Measurements from ENCODE around the gene FAM240B. TPM values are rescaled to one million over a fixed set of nuclear protein-coding genes. Genes with fewer than 3 reads are reported as not detected.

The FAM240B gene
- total RNA-seq, 2 donors from 2014 or later, result not detected

DNA sequence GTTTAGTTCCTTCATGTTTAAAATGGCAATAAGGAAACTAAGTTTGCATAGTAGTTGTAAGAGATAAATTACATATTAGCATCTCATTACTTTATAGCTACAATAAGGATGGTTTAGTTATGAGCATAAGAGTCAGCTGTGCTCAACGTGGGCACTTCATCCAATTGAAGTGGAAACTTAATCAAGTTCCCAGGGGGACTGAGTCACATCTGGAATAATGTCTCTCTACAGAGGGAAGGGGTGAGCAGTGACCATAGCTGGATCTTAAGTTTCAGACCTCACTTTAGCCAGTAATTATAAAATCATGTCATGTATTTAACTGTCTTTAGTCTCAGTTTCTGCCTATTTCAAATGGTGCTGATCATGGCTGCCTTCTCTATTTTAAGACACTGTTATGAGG is 36.8 kb upstream of the FAM240B start:
- TF ChIP-seq, protein P1, sequence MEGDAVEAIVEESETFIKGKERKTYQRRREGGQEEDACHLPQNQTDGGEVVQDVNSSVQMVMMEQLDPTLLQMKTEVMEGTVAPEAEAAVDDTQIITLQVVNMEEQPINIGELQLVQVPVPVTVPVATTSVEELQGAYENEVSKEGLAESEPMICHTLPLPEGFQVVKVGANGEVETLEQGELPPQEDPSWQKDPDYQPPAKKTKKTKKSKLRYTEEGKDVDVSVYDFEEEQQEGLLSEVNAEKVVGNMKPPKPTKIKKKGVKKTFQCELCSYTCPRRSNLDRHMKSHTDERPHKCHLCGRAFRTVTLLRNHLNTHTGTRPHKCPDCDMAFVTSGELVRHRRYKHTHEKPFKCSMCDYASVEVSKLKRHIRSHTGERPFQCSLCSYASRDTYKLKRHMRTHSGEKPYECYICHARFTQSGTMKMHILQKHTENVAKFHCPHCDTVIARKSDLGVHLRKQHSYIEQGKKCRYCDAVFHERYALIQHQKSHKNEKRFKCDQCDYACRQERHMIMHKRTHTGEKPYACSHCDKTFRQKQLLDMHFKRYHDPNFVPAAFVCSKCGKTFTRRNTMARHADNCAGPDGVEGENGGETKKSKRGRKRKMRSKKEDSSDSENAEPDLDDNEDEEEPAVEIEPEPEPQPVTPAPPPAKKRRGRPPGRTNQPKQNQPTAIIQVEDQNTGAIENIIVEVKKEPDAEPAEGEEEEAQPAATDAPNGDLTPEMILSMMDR (IDR thresholded peaks at IDR 0.05), result no peak
- no peak for DNase-seq
- H3K4me1 ChIP-seq, result no peaks in the 10 kb centered on the region
- H3K9ac ChIP-seq (ENCODE audit: low read depth in 2 of 2, low read length in 2 of 2), result no peak overlapping the region
- no peak overlapping the region for H3K27ac ChIP-seq
- no peak overlapping the region for H3K4me3 ChIP-seq
- intact Hi-C loops (cut with DNase I), result no loop called here
- no peaks in the 10 kb centered on the region for H3K9me3 ChIP-seq
- H3K36me3 ChIP-seq, result no peaks in the 10 kb centered on the region
- H3K27me3 ChIP-seq, result no peaks in the 10 kb centered on the region

DNA sequence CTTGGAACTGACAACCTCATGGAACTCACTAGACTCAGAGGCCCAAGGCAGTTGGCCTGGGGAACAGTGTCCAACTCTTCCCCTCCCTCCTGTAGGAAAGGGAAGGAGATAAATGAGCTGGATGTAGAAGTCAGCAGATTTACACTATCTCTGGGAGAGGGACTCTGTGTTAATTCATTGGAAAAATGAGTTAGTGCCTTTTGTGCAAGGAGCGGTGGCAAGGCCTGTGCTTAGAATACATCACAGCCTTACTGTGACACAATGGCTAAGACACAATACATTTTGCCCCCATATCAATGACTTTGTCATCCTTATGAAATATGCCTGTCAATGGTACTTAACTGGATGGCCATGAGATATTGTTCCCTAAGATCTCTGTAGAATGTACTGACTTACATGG is 28.0 kb upstream of the FAM240B start:
- no peaks in the 10 kb centered on the region for H3K27me3 ChIP-seq
- H3K36me3 ChIP-seq, result no peaks in the 10 kb centered on the region
- no peak overlapping the region for H3K4me3 ChIP-seq
- intact Hi-C loops (cut with DNase I), result no loop called here
- DNase-seq, result no peak
- H3K9me3 ChIP-seq, result no peaks in the 10 kb centered on the region
- H3K9ac ChIP-seq (ENCODE audit: low read depth in 2 of 2, low read length in 2 of 2), result no peak overlapping the region
- no peak overlapping the region for H3K27ac ChIP-seq
- TF ChIP-seq, protein P1 (IDR thresholded peaks at IDR 0.05), result no peak
- H3K4me1 ChIP-seq, result no peaks in the 10 kb centered on the region

DNA sequence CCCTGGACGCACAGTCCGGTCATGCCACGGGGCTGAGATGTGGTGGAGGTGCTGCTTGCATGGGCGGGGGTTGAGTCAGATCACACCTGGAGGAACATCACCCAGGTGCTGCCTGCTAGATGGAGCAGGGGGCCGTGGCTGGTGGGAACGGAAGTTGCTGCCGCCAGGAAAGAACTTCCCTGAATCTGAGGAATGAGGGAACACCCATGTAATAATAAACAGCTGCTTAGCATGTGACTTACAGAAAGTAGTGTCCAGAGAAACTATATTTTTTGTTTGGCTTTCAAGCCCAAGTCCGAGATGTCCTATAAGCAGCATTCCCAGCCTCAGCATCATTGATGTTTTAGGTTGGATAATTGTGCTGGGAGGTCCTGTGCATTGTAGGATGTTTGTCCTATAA is 27.1 kb upstream of the FAM240B start:
- no peaks in the 10 kb centered on the region for H3K36me3 ChIP-seq
- no peaks in the 10 kb centered on the region for H3K9me3 ChIP-seq
- H3K9ac ChIP-seq (ENCODE audit: low read depth in 2 of 2, low read length in 2 of 2), result no peak overlapping the region
- TF ChIP-seq, protein P1 (IDR thresholded peaks at IDR 0.05), result no peak
- no peaks in the 10 kb centered on the region for H3K27me3 ChIP-seq
- no peaks in the 10 kb centered on the region for H3K4me1 ChIP-seq
- H3K27ac ChIP-seq, result no peak overlapping the region
- intact Hi-C loops (cut with DNase I), result no loop called here
- no peak overlapping the region for H3K4me3 ChIP-seq
- DNase-seq, result no peak

DNA sequence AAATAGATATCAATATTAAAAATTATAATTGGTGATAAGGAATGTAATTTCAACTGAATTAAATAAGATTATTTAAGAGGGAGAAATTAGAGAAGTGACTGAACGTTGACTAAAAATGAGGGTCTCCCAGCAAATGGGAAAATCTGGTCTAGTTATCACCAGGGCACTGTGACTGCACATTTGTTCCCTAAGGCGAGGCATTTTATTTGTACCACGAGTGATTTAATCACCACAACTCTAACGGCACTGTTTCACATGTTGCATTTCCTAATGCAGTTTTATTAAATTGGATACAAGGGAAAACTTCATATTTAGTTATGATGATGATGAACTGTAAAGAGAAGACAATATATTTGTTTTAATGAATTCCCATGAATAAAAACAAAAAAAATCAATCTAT is 26.4 kb upstream of the FAM240B start:
- Histone ChIP-seq H3K27ac (no peak overlapping the region), H3K9me3 (no peaks in the 10 kb centered on the region), H3K4me1 (no peaks in the 10 kb centered on the region), H3K27me3 (no peaks in the 10 kb centered on the region), H3K36me3 (no peaks in the 10 kb centered on the region), H3K9ac (ENCODE audit: low read depth in 2 of 2, low read length in 2 of 2) (no peak overlapping the region), H3K4me3 (no peak overlapping the region)
- TF ChIP-seq, protein P1 (IDR thresholded peaks at IDR 0.05), result no peak
- intact Hi-C loops (cut with DNase I), result no loop called here
- DNase-seq, result no peak

DNA sequence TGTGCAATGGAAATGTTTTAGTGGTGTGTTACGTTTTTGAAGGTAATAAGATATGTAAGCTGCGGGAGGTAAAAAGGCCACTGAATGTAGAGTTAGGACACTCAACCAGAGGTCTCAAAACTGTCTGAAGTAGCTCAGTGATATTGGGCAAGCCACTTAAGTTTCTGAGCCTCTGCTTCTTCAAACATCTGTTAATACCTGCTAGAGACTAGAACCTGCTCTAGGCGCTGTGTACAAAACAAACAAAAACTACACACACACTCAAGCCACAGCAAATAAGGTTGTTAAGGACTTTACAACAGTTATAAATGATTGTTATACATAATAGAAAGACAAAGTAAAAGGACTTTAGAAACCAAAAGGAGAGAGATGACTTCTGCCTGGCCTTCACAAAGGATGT is 24.6 kb upstream of the FAM240B start:
- TF ChIP-seq, protein P1 (IDR thresholded peaks at IDR 0.05), result no peak
- Histone ChIP-seq H3K36me3 (no peaks in the 10 kb centered on the region), H3K27ac (no peak overlapping the region), H3K4me3 (no peak overlapping the region), H3K9ac (ENCODE audit: low read depth in 2 of 2, low read length in 2 of 2) (no peak overlapping the region), H3K27me3 (no peaks in the 10 kb centered on the region), H3K4me1 (no peaks in the 10 kb centered on the region), H3K9me3 (no peaks in the 10 kb centered on the region)
- intact Hi-C loops (cut with DNase I), result no loop called here
- DNase-seq, result no peak

DNA sequence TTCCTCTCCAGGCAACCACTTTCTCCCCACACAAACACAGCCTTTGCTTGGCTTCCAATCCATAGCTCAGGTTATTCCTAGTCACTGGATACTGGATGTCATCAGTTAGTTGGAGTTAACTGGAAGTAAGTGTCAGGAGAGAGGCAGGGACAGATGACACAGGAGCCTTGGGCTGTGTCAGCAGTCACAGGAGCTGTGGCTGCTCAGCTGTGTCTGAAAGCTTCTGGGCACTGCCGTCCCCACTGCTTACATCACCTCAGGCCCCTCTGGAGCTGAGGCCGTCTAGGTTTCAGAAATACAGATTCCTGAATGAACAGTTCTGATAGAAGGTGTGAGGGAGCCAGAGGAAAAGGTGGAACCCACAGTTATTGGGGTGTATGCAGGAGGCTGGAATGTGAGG is 17.3 kb upstream of the FAM240B start:
- Histone ChIP-seq H3K4me1 (no peaks in the 10 kb centered on the region), H3K27ac (no peak overlapping the region), H3K9me3 (no peaks in the 10 kb centered on the region), H3K36me3 (no peaks in the 10 kb centered on the region), H3K27me3 (no peaks in the 10 kb centered on the region), H3K9ac (ENCODE audit: low read depth in 2 of 2, low read length in 2 of 2) (no peak overlapping the region), H3K4me3 (no peak overlapping the region)
- intact Hi-C loops (cut with DNase I), result no loop called here
- DNase-seq, result no peak
- TF ChIP-seq, protein P1 (IDR thresholded peaks at IDR 0.05), result no peak
